CD4-positive, alpha-beta T cell treated with Interleukin-6 for 4 hours (primary cell): ENCODE results near the gene FXN.
"Not testable (repeated sequence)": the region's sequence is repeated elsewhere in the genome, so short reads cannot be mapped to it uniquely, and the experiment has no call there.

Experiments
- DNase-seq: peaks from one replicate; pipeline ENCODE4 v3.0.0-alpha.2; 2020; ENCODE audit warnings: mixed read lengths

FXN gene

GRCh38 chr9:69071059-69071458, 35.5 kb downstream of the FXN start:
- no peak for DNase-seq

- no peak for DNase-seq
These were observed 37.6 kb downstream of the FXN start for GRCh38 chr9:69073103-69073502.

DNA sequence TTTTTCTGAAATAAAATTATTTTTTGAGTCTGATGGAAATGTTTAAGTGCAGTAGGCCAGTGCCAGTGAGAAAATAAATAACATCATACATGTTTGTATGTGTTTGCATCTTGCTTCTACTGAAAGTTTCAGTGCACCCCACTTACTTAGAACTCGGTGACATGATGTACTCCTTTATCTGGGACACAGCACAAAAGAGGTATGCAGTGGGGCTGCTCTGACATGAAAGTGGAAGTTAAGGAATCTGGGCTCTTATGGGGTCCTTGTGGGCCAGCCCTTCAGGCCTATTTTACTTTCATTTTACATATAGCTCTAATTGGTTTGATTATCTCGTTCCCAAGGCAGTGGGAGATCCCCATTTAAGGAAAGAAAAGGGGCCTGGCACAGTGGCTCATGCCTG, 39.2 kb downstream of the FXN start:
- DNase-seq: no peak

- DNase-seq: no peak
These were observed 41.0 kb downstream of the FXN start for GRCh38 chr9:69076550-69076949.

- DNase-seq: no peak
These were observed 42.5 kb downstream of the FXN start for GRCh38 chr9:69078069-69078468.

- no peak for DNase-seq
These were observed 43.0 kb downstream of the FXN start for GRCh38 chr9:69078581-69078980.

DNA sequence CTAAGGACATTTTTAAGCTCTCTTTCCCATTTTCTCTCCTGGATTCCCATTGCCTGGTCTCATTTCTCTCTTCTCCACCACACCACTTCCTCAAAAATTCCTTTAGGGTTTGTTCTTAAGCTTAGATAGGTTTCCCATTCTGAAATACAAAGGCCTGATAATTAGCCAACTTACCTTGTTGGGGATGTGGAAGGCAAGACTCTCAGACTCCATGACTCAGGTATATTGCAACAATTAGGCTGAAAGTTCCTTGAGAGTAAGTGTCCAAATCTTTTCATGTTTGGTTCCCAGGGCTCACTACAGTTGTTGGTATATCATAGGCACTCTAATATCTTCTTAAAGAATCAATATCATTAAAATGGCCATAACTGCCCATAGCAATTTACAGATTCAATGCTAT, 43.6 kb downstream of the FXN start:
- DNase-seq: no peak

GRCh38 chr9:69081261-69081660, 45.7 kb downstream of the FXN start:
- no peak for DNase-seq

DNA sequence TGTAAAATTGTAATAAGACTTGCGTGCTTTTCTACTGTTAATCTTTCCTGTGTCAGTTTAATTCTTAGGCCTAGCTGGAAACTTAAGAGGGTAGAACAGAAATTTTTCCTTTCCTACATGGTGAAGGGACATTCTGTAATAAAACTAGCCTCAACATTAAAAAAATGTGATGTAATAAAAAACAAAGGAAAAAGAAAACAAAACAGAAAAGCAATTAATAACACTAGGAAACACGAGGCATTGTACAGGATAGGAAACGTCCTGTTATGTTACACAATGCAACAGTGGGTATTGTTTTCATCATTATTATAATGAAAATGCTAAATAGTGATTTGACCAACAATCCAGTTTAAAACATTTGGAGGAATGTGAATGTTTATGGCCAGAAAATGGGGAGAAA, 47.8 kb downstream of the FXN start:
- no peak for DNase-seq

DNA sequence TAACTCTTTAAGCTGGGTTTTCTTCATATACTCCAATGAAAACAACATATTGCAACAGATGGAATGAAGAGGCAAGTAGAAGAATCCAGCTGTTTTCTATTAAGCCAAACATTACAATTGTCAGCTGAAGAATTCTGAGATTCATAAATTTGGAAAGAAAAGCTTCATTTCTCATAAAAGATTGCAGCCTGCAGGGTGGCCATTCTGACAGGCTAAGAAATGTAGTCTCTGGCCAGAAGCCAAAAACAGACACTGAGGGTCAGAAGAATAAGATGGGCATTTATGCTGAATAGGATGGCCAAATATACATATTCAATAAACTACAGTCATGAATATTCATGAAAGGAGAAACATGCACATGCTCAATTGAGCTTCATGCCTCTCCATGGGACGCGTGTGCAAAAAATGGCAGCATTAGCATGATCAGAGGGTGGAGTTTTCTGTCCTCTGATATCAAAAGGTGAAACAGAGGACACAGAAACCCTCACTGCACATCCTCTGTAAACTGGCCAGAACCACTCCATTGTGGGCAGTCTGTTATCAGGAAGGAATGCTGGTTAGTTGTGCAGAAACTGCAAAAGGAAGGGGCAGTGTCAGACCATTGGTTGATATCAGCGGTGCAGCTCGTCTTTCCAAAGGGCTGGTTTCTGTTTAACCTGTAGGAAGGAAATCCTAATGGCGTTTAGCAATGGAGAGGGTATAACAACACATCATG, 50.2 kb downstream of the FXN start:
- no peak for DNase-seq

GRCh38 chr9:69086312-69086711, 50.8 kb downstream of the FXN start:
- DNase-seq: no peak

GRCh38 chr9:69086769-69087168, 51.2 kb downstream of the FXN start:
- DNase-seq: no peak

DNA sequence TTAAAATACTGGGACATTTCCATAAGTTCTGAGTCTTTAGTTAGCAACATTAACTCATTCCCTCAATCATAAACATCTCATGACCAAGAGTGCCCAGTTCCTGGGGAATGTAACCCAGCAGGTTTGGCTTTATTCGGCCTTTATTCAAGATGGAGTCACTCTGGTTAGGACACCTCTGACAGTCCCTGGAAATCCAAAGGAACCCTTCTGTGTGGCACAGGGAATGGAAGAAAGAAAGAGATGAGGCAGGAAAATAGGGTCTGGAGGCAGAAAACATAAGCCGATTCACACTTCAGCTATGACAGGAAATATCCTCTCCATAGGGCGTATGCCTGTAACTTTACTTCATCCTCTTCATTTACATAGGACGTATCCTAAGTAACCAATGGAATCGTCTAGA, 53.5 kb downstream of the FXN start:
- DNase-seq: no peak

DNA sequence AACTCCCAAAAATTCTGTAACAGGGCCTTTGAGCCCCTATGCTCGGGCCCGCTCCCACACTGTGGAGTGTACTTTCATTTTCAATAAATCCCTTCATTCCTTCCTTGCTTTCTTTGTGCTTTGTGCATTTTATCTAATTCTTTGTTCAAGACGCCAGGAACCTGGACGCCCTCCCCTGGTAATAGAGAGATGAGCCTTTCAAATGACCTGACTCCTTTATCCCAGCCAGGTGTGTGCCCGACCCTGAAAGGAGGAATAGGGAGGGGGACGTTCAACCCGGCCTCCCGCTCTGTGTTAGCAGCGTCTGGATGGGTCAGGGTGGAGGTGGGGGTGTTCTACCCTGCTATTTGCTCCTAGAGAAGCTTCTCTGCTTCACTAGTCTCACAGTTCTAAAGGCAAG, 53.9 kb downstream of the FXN start:
- DNase-seq: no peak

- no peak for DNase-seq
These were observed 54.7 kb downstream of the FXN start for GRCh38 chr9:69090140-69090750.

DNA sequence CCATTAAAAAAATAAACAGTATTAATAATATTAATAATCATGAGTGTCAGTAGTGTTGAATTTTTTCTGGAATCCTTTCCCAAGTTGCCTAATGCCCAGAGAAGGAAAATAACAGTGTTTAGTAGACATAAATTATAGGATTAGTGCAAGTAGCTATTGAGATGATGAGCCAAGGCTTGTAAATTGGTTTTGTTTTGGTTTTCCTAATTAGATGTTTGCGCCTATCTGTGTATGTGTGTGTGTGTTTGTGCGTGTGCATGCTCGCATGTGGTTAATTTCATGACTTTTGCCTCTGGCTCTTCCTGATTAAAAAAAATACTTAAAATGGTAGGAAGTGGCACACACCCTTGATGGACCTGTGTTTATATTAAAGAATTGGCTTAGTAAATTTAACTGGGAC, 55.4 kb downstream of the FXN start:
- no peak for DNase-seq

- DNase-seq: no peak
These were observed 58.0 kb downstream of the FXN start for GRCh38 chr9:69093471-69094103.

- DNase-seq: not testable (repeated sequence)
These were observed 59.0 kb downstream of the FXN start for GRCh38 chr9:69094361-69095135.

- DNase-seq: no peak
These were observed 61.5 kb downstream of the FXN start for GRCh38 chr9:69097064-69097463.

GRCh38 chr9:69097923-69098593, 62.5 kb downstream of the FXN start:
- DNase-seq: no peak

DNA sequence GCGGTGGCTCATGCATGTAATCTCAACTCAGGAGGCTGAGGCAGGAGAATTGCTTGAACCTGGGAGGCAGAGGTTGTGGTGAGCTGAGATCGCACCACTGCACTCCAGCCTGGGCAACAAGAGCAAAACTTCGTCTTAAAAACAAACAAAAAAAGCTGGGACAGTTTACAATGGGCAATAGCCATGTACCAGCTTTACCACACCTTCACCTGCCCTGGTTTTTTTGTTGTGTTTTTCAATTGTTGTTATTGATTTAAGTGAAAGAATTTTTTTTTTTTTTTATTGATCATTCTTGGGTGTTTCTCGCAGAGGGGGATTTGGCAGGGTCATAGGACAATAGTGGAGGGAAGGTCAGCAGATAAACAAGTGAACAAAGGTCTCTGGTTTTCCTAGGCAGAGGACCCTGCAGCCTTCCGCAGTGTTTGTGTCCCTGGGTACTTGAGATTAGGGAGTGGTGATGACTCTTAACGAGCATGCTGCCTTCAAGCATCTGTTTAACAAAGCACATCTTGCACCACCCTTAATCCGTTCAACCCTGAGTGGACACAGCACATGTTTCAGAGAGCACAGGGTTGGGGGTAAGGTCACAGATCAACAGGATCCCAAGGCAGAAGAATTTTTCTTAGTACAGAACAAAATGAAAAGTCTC, 67.9 kb downstream of the FXN start:
- not testable (repeated sequence) for DNase-seq

DNA sequence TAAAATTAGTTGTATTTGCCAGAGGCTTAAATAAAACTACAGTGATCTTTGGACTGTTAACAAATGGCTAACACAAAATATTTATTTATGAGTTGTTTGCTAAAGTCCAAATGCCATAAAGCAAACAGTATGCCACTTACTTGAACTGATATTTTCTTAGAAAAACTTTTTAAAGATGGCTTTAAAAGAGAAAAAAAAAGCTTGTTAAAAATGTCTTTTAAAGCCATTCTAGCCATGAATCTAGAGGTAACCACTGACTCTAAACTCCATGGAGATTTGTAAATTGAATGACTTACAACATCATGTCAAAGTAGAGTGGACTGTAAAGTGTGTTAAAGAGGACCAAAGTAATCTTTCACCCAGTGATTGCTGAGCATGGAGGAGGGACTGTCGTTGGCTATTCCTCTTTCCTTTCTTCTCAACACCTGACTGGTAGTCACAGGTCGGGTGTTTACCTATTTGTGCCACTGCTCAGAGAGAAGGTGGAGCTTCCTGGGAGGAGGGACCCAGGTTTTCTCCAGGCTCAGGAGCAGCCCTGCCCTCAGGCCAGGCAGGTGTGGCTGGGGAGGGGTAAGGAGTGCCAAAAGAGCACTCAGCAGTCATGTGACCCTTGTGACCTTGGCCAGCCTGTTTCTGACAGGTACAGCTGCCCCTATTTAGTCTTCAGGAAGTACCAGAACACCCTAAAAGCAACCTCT, 69.4 kb downstream of the FXN start:
- no peak for DNase-seq
